Activated CD8-positive, alpha-beta T cell treated with anti-CD3 and anti-CD28 coated beads for 36 hours (primary cell): ENCODE results near the gene ST13. TPM values are rescaled to one million over a fixed set of nuclear protein-coding genes. Genes with fewer than 3 reads are reported as not detected.
"Not testable (repeated sequence)": the region's sequence is repeated elsewhere in the genome, so short reads cannot be mapped to it uniquely, and the experiment has no call there.

Experiments used
- ATAC-seq: fragments of 200-7000 bp; cut with Tn5 transposase; one replicate; pipeline ENCODE4 v1.10.0; 2021; ENCODE audit warnings: mild to moderate bottlenecking, moderate library complexity
- CTCF ChIA-PET: fragments of 350-600 bp; sonication (Branson Sonifier 250); formaldehyde crosslinking; loops from one replicate; lab custom pipeline; 2021; ENCODE audit warnings: antibody characterized with exemption; lab: Charles Lee
- POLR2A ChIA-PET: fragments of 350-600 bp; sonication (Branson Sonifier 250); formaldehyde crosslinking; loops from one replicate; lab custom pipeline; 2021; ENCODE audit warnings: antibody characterized with exemption; lab: Charles Lee
- DNase-seq: peaks from one replicate; pipeline ENCODE4 v3.0.0-alpha.2; 2020
- H3K27ac Mint-ChIP-seq: one replicate; pipeline ENCODE4 v1.8.0; 2021; ENCODE audit warnings: mild to moderate bottlenecking, mixed read lengths
- H3K27me3 Mint-ChIP-seq: one replicate; pipeline ENCODE4 v1.8.0; 2021; ENCODE audit warnings: mixed read lengths
- H3K36me3 Mint-ChIP-seq: one replicate; pipeline ENCODE4 v1.8.0; 2021; ENCODE audit warnings: low read depth, mixed read lengths
- H3K4me1 Mint-ChIP-seq: one replicate; pipeline ENCODE4 v1.8.0; 2021; ENCODE audit warnings: low read depth, mixed read lengths
- H3K4me3 Mint-ChIP-seq: one replicate; pipeline ENCODE4 v1.8.0; 2021; ENCODE audit warnings: mild to moderate bottlenecking, moderate library complexity, mixed read lengths
- H3K9me3 Mint-ChIP-seq: one replicate; pipeline ENCODE4 v1.8.0; 2021; ENCODE audit warnings: mixed read lengths
- CTCF ChIP-seq: fragments of 200-600 bp; IDR thresholded peaks from one replicate; pipeline ENCODE4 v1.8.0; 2022; ENCODE audit warnings: antibody characterized with exemption, mild to moderate bottlenecking
- intact Hi-C: fragments of 100-400 bp; cut with micrococcal nuclease; formaldehyde crosslinking; loops from one replicate; pipeline ENCODE4 v1.10.0; 2022
- total RNA-seq, 2 experiments: library from RNA; stranded (reverse); gene quantifications; one replicate each; pipeline ENCODE4 v1.2.3, GENCODE V29; 2021

The ST13 gene
- total RNA-seq, 2 experiments from 2014 or later = 237 to 249 TPM

GRCh38 chr22:40834619-40835018 is 21.8 kb downstream of the ST13 start:
- H3K36me3 Mint-ChIP-seq = peaks cover 39% of the 10 kb centered on the region
- no peaks in the 10 kb centered on the region for H3K9me3 Mint-ChIP-seq
- ChIA-PET CTCF (interaction anchor here (2.0 kb wide), 1 partner anchor 17 kb away, joined by 6 read pairs; no protein-coding TSS in a partner anchor), POLR2A (interaction anchor here (1.0 kb wide), 1 partner anchor 22 kb away, joined by 3 read pairs; the partner anchor contains the start of gene ST13)
- no peak overlapping the region for H3K27ac Mint-ChIP-seq
- H3K4me1 Mint-ChIP-seq = no peaks in the 10 kb centered on the region
- DNase-seq (no peak), ATAC-seq (no peak)
- H3K27me3 Mint-ChIP-seq = no peaks in the 10 kb centered on the region
- intact Hi-C loops = no loop called here
- no peak overlapping the region for H3K4me3 Mint-ChIP-seq
- TF ChIP-seq CTCF = no peak

GRCh38 chr22:40829131-40829530 is 27.3 kb downstream of the ST13 start:
- no peak for ATAC-seq
- Mint-ChIP-seq H3K27ac (no peak overlapping the region), H3K4me3 (no peak overlapping the region), H3K9me3 (no peaks in the 10 kb centered on the region), H3K4me1 (no peaks in the 10 kb centered on the region), H3K27me3 (no peaks in the 10 kb centered on the region), H3K36me3 (peaks cover 30% of the 10 kb centered on the region)
- POLR2A ChIA-PET = no interaction called here
- intact Hi-C loops = no loop called here
- DNase-seq = no peak
- CTCF ChIA-PET = interaction anchor here (0.6 kb wide), 1 partner anchor 146 kb away, joined by 3 read pairs; no protein-coding TSS in a partner anchor
- no peak for TF ChIP-seq CTCF

GRCh38 chr22:40826984-40827741 is 29.3 kb downstream of the ST13 start:
- intact Hi-C loops = no loop called here
- H3K27ac Mint-ChIP-seq = no peak overlapping the region
- CTCF ChIA-PET = interaction anchor here (1.2 kb wide), 1 partner anchor 144 kb away, joined by 5 read pairs; no protein-coding TSS in a partner anchor
- POLR2A ChIA-PET = no interaction called here
- no peaks in the 10 kb centered on the region for H3K27me3 Mint-ChIP-seq
- DNase-seq (no peak), ATAC-seq (no peak)
- H3K4me3 Mint-ChIP-seq = no peak overlapping the region
- H3K36me3 Mint-ChIP-seq = peaks cover 24% of the 10 kb centered on the region
- H3K4me1 Mint-ChIP-seq = no peaks in the 10 kb centered on the region
- no peaks in the 10 kb centered on the region for H3K9me3 Mint-ChIP-seq
- TF ChIP-seq CTCF = no peak

- intact Hi-C loops, H3K27me3 Mint-ChIP-seq, H3K27ac Mint-ChIP-seq, DNase-seq, POLR2A ChIA-PET, H3K4me3 Mint-ChIP-seq, H3K9me3 Mint-ChIP-seq, H3K4me1 Mint-ChIP-seq, ATAC-seq: not testable (repeated sequence)
- peaks cover 21% of the 10 kb centered on the region for H3K36me3 Mint-ChIP-seq
- CTCF ChIA-PET = interaction anchor here (1.2 kb wide), 1 partner anchor 143 kb away, joined by 5 read pairs; no protein-coding TSS in a partner anchor
Observed at GRCh38 chr22:40826292-40826691, 30.1 kb downstream of the ST13 start.

GRCh38 chr22:40823426-40823825 is 33.0 kb downstream of the ST13 start:
- ChIA-PET CTCF (interaction anchor here (1.6 kb wide), 1 partner anchor 140 kb away, joined by 4 read pairs; no protein-coding TSS in a partner anchor), POLR2A (no interaction called here)
- no peaks in the 10 kb centered on the region for H3K27me3 Mint-ChIP-seq
- H3K36me3 Mint-ChIP-seq = peaks cover 10% of the 10 kb centered on the region
- peaks cover 8% of the 10 kb centered on the region for H3K4me1 Mint-ChIP-seq
- ATAC-seq = no peak
- intact Hi-C loops = no loop called here
- no peaks in the 10 kb centered on the region for H3K9me3 Mint-ChIP-seq
- no peak overlapping the region for H3K27ac Mint-ChIP-seq
- TF ChIP-seq CTCF = no peak
- DNase-seq = no peak
- no peak overlapping the region for H3K4me3 Mint-ChIP-seq
